ENCODE data around the gene MACF1. TPM values are rescaled to one million over a fixed set of nuclear protein-coding genes. Genes with fewer than 3 reads are reported as not detected.

MACF1 gene
- total RNA-seq, 2 donors from 2014 or later, result 434 to 605 TPM

- peak; percentile 56 for ATAC-seq (replicated peaks)
- Mint-ChIP-seq H3K27ac (peak overlapping the region; percentile 72), H3K36me3 (ENCODE audit: low read depth) (peaks cover 10% of the 10 kb centered on the region)
Observed at GRCh38 chr1:39250460-39251240, 46.2 kb downstream of the MACF1 start.

DNA sequence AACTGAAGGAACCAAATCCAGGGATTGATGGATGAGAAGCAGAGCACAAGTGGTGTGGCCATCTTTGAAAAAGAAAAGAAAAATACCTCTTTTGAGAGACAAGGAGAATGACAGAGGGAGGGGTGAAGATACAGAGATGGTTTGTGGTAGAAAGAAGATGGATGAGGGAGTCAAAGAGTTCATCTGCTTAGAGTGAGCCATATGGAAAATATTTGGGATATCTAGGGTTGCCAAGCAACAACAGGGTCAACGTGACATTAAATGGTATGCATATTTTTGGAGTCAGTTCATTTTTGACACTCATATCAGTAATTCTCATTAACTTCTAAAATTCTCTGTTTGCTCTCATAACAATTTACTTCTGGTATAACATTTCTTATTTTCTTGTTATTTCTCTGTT is 50.7 kb downstream of the MACF1 start:
- Mint-ChIP-seq H3K4me3 (no peak overlapping the region), H3K27ac (no peak overlapping the region), H3K4me1 (peaks cover 9% of the 10 kb centered on the region), H3K36me3 (ENCODE audit: low read depth) (no peaks in the 10 kb centered on the region), H3K9me3 (no peaks in the 10 kb centered on the region), H3K27me3 (no peaks in the 10 kb centered on the region)
- ATAC-seq (replicated peaks), result no peak

More at GRCh38 chr1:39250460-39251240, 46.2 kb downstream of the MACF1 start:
- Mint-ChIP-seq H3K4me3 (peak overlapping the region; percentile 29), H3K9me3 (no peaks in the 10 kb centered on the region), H3K4me1 (peaks cover 25% of the 10 kb centered on the region), H3K27me3 (no peaks in the 10 kb centered on the region)

- no peaks in the 10 kb centered on the region for H3K27me3 Mint-ChIP-seq
- ATAC-seq (replicated peaks), result peak; percentile 64
- H3K27ac Mint-ChIP-seq, result peak overlapping the region; percentile 54
- H3K4me1 Mint-ChIP-seq, result peaks cover 21% of the 10 kb centered on the region
- H3K4me3 Mint-ChIP-seq, result no peak overlapping the region
- peaks cover 9% of the 10 kb centered on the region for H3K36me3 Mint-ChIP-seq (ENCODE audit: low read depth)
- H3K9me3 Mint-ChIP-seq, result no peaks in the 10 kb centered on the region
Observed at GRCh38 chr1:39258146-39258924, 53.8 kb downstream of the MACF1 start.

DNA sequence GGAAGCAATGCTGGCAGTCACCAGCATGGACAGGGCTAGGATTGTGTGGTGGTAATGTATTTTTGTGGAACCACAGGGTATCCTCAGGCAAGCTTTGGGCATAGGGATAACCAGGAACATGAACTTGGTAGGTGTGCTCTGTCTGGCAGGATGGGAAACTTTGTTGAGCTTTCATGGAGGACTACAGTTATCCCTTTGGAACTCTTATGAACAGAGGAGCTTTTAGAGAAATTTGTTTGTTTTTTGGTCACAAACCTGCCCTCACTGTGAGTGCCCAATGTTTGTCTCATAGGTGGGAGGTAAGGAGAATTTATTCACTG is 54.4 kb downstream of the MACF1 start:
- no peaks in the 10 kb centered on the region for H3K9me3 Mint-ChIP-seq
- no peak overlapping the region for H3K4me3 Mint-ChIP-seq
- H3K4me1 Mint-ChIP-seq, result peaks cover 21% of the 10 kb centered on the region
- H3K27ac Mint-ChIP-seq, result peak overlapping the region; percentile 54
- no peaks in the 10 kb centered on the region for H3K27me3 Mint-ChIP-seq
- ATAC-seq (replicated peaks), result no peak
- H3K36me3 Mint-ChIP-seq (ENCODE audit: low read depth), result peaks cover 9% of the 10 kb centered on the region

- ATAC-seq (replicated peaks), result no peak
Observed at GRCh38 chr1:39261712-39262221, 57.3 kb downstream of the MACF1 start.

GRCh38 chr1:39262802-39263201 is 58.3 kb downstream of the MACF1 start:
- Mint-ChIP-seq H3K36me3 (ENCODE audit: low read depth) (peaks cover 9% of the 10 kb centered on the region), H3K9me3 (no peaks in the 10 kb centered on the region), H3K27ac (peak overlapping the region; percentile 13), H3K27me3 (no peaks in the 10 kb centered on the region), H3K4me1 (peaks cover 42% of the 10 kb centered on the region), H3K4me3 (peak overlapping the region; percentile 44)
- ATAC-seq (replicated peaks), result peak; percentile 57

More at GRCh38 chr1:39261712-39262221, 57.3 kb downstream of the MACF1 start:
- Mint-ChIP-seq H3K27ac (peak overlapping the region; percentile 13), H3K9me3 (no peaks in the 10 kb centered on the region), H3K4me3 (peak overlapping the region; percentile 44), H3K36me3 (ENCODE audit: low read depth) (peaks cover 9% of the 10 kb centered on the region), H3K27me3 (no peaks in the 10 kb centered on the region), H3K4me1 (peaks cover 39% of the 10 kb centered on the region)

GRCh38 chr1:39266269-39266668 is 61.8 kb downstream of the MACF1 start:
- Mint-ChIP-seq H3K9me3 (no peaks in the 10 kb centered on the region), H3K36me3 (ENCODE audit: low read depth) (peaks cover 43% of the 10 kb centered on the region), H3K27me3 (no peaks in the 10 kb centered on the region), H3K4me1 (peaks cover 74% of the 10 kb centered on the region), H3K4me3 (no peak overlapping the region), H3K27ac (no peak overlapping the region)
- ATAC-seq (replicated peaks), result no peak

DNA sequence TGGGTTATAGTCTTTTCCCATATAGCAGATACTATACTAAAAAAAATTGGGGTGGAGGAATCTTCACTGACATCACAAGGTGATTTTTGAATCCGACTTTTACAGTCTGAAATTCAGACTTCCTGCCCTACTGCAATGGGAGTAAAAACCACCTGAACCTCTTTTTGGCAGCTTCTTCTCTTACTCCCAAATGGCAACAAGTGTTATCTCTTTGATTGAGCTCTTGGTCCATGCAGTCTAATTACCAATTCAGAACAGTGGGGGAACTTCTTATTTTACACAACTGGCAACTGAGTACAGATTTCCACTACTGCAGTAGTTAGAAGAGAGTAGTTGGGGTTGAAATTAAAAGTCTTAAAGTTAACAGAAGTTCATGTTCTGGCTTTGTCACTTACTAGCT is 62.3 kb downstream of the MACF1 start:
- ATAC-seq (replicated peaks), result no peak
- peaks cover 45% of the 10 kb centered on the region for H3K36me3 Mint-ChIP-seq (ENCODE audit: low read depth)
- no peaks in the 10 kb centered on the region for H3K9me3 Mint-ChIP-seq

GRCh38 chr1:39268112-39268581 is 63.7 kb downstream of the MACF1 start:
- Mint-ChIP-seq H3K4me1 (peaks cover 76% of the 10 kb centered on the region), H3K27ac (peak overlapping the region; percentile 71), H3K36me3 (ENCODE audit: low read depth) (peaks cover 45% of the 10 kb centered on the region), H3K4me3 (peak overlapping the region; percentile 72), H3K27me3 (no peaks in the 10 kb centered on the region), H3K9me3 (no peaks in the 10 kb centered on the region)
- peak; percentile 75 for ATAC-seq (replicated peaks)

More for the DNA sequence above, 62.3 kb downstream of the MACF1 start:
- Mint-ChIP-seq H3K4me1 (peaks cover 76% of the 10 kb centered on the region), H3K27ac (no peak overlapping the region), H3K4me3 (peak overlapping the region; percentile 72), H3K27me3 (no peaks in the 10 kb centered on the region)

DNA sequence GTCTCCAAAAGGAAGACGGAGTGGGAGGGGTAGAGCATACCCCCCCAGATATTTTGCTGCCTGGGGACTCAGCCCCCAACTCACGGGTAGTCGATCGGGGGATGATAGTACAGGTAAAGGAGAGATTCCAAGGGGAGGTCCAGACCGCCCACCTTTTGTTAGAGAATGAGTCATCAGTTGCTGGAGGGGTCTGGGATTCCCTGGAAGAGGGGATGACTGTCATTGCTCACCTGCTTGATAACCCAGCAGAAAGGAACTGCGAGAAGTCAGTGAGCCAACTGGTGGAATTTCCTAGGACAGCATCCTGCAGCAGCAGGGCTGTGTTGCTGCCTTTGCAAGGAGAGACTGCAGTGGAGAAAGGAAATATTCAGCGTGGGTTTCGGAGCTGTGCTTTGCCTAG is 64.4 kb downstream of the MACF1 start:
- H3K4me1 Mint-ChIP-seq, result peaks cover 76% of the 10 kb centered on the region

DNA sequence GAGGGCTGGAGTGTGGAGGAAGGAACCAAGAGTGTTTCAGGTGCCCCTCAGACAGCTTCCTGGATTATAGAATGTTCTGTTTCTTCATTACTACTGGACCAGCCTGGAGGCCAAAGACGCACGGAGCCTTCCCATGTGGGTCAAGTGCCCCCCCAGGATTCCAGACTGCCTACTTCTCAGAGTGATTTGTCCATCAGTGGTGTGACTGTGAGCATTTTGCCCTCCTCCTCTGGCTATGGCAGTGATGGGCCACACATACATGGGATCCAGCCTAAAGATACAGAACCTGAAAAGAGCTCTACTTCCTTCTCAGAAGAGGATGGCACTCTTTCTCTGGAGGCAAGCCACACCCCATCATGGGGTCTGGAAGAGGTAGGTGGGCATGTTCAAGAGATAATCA is 64.9 kb downstream of the MACF1 start:
- peaks cover 76% of the 10 kb centered on the region for H3K4me1 Mint-ChIP-seq
- no peaks in the 10 kb centered on the region for H3K9me3 Mint-ChIP-seq
- peaks cover 47% of the 10 kb centered on the region for H3K36me3 Mint-ChIP-seq (ENCODE audit: low read depth)
- ATAC-seq (replicated peaks), result no peak
- no peaks in the 10 kb centered on the region for H3K27me3 Mint-ChIP-seq
- peak overlapping the region; percentile 71 for H3K27ac Mint-ChIP-seq
- H3K4me3 Mint-ChIP-seq, result peak overlapping the region; percentile 72

More for the DNA sequence above, 64.4 kb downstream of the MACF1 start:
- Mint-ChIP-seq H3K9me3 (no peaks in the 10 kb centered on the region), H3K27me3 (no peaks in the 10 kb centered on the region), H3K27ac (peak overlapping the region; percentile 71), H3K36me3 (ENCODE audit: low read depth) (peaks cover 47% of the 10 kb centered on the region), H3K4me3 (peak overlapping the region; percentile 72)
- ATAC-seq (replicated peaks), result no peak

- Mint-ChIP-seq H3K9me3 (no peaks in the 10 kb centered on the region), H3K27me3 (no peaks in the 10 kb centered on the region), H3K27ac (peak overlapping the region; percentile 71), H3K36me3 (ENCODE audit: low read depth) (peaks cover 47% of the 10 kb centered on the region), H3K4me3 (peak overlapping the region; percentile 72), H3K4me1 (peaks cover 76% of the 10 kb centered on the region)
- peak; percentile 58 for ATAC-seq (replicated peaks)
Observed at GRCh38 chr1:39269791-39270342, 65.4 kb downstream of the MACF1 start.

DNA sequence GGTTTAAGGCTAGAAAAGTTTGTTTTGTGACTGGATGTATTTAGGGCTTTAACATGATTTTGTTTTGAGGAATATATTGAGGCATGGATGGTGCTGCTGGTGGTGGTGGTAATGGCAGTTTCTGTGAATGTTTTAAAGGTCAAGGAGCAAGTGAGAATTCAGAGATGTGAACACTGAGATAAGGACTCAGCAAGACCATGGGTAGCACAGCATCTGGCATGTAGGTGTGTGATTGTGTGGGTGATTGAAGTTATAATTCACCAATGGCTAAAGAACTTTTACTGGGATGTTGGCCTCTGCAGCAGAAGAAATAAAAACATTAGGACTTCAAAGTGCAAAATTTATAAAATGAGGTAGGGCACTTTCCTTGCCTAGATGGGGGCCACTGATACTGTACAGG is 65.9 kb downstream of the MACF1 start:
- no peaks in the 10 kb centered on the region for H3K9me3 Mint-ChIP-seq
- no peak for ATAC-seq (replicated peaks)
- H3K27ac Mint-ChIP-seq, result peak overlapping the region; percentile 71
- peak overlapping the region; percentile 72 for H3K4me3 Mint-ChIP-seq
- no peaks in the 10 kb centered on the region for H3K27me3 Mint-ChIP-seq
- peaks cover 51% of the 10 kb centered on the region for H3K36me3 Mint-ChIP-seq (ENCODE audit: low read depth)
- peaks cover 72% of the 10 kb centered on the region for H3K4me1 Mint-ChIP-seq

DNA sequence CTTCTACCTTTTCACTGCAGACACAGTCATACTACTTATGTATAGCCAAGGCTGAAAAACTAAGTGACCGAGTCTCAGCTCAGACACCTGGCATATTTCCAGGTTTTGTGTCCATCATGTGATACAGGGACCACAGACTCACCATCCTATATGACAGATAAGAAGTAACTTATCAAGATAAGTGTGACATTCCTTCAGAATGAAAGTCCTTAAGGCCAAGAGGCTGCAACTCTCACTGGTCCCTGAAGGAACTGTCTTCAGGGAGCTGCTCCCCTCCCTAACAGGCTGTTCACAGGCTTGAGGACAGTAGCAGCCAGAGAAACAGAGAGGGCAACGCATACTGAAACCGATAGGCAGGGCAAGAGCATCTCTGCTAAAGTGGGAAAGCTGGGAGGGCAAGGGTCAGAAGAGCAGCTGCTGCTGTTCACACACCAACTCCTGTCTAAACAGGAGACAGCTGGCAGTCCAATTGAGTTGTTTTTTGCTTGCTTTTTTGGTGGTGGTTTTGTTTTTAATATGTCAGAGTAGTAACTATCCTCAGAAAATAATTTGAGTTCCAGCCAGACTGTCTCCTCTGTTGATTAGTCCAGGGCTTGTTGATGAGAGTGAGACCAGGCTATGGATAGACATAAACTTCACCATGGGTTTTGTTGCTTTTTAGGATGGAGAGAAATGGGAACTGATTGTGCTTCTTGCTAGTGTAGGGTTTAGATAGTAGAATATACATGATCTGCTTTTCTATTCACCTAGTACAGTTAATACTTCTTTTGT is 67.7 kb downstream of the MACF1 start:
- peak overlapping the region; percentile 20 for H3K4me3 Mint-ChIP-seq
- no peaks in the 10 kb centered on the region for H3K9me3 Mint-ChIP-seq
- peak overlapping the region; percentile 42 for H3K27ac Mint-ChIP-seq
- H3K4me1 Mint-ChIP-seq, result peaks cover 55% of the 10 kb centered on the region
- peaks cover 57% of the 10 kb centered on the region for H3K36me3 Mint-ChIP-seq (ENCODE audit: low read depth)
- peak; percentile 60 for ATAC-seq (replicated peaks)
- no peaks in the 10 kb centered on the region for H3K27me3 Mint-ChIP-seq

Data from activated T-helper 17 cell treated with anti-CD3 and anti-CD28 coated beads, Interleukin-2, amount 50 U/mL, for 72 hours (primary cell).